Activated T-cell treated with anti-CD3 and anti-CD28 coated beads, Interleukin-2, amount 50 U/mL, for 4 hours (primary cell): ENCODE results near the gene DMD. TPM values are rescaled to one million over a fixed set of nuclear protein-coding genes. Genes with fewer than 3 reads are reported as not detected.

Experiments used
- ATAC-seq, 2 donors: fragments of 200-7000 bp; cut with Tn5 transposase; one replicate each; pipeline ENCODE4 v1.10.0; 2021
- DNase-seq: peaks from one replicate; pipeline ENCODE4 v3.0.0-alpha.2; 2020
- H3K27me3 Mint-ChIP-seq: one replicate; pipeline ENCODE4 v1.8.0; 2021; ENCODE audit warnings: low read depth, mixed read lengths
- H3K36me3 Mint-ChIP-seq: one replicate; pipeline ENCODE4 v1.8.0; 2022; ENCODE audit warnings: mixed read lengths; ENCODE audit not compliant: insufficient read depth
- H3K4me1 Mint-ChIP-seq: one replicate; pipeline ENCODE4 v1.8.0; 2021; ENCODE audit warnings: low read depth, mixed read lengths
- H3K4me3 Mint-ChIP-seq: one replicate; pipeline ENCODE4 v1.8.0; 2021; ENCODE audit warnings: mild to moderate bottlenecking, moderate library complexity, mixed read lengths
- H3K9me3 Mint-ChIP-seq: one replicate; pipeline ENCODE4 v1.8.0; 2021; ENCODE audit warnings: mixed read lengths
- total RNA-seq, 3 donors: library from RNA; stranded (reverse); gene quantifications; one replicate each; pipeline ENCODE4 v1.2.1, GENCODE V29; 2021

DMD gene
- total RNA-seq, 3 donors from 2014 or later: 0.29 to 1.4 (median 0.40) TPM

- no peak overlapping the region for H3K4me3 Mint-ChIP-seq
- no peaks in the 10 kb centered on the region for H3K9me3 Mint-ChIP-seq
- ATAC-seq (no peak), DNase-seq (no peak)
- H3K4me1 Mint-ChIP-seq: no peaks in the 10 kb centered on the region
- no peaks in the 10 kb centered on the region for H3K36me3 Mint-ChIP-seq
- no peaks in the 10 kb centered on the region for H3K27me3 Mint-ChIP-seq
Measured at GRCh38 chrX:31091819-31092218, 2119.5 kb downstream of the DMD start.

- peaks cover 3% of the 10 kb centered on the region for H3K9me3 Mint-ChIP-seq
- ATAC-seq: no peak
- no peak for DNase-seq
- H3K4me3 Mint-ChIP-seq: no peak overlapping the region
- H3K36me3 Mint-ChIP-seq: no peaks in the 10 kb centered on the region
- peaks cover 6% of the 10 kb centered on the region for H3K4me1 Mint-ChIP-seq
- no peaks in the 10 kb centered on the region for H3K27me3 Mint-ChIP-seq
Measured at GRCh38 chrX:31074522-31074921, 2136.8 kb downstream of the DMD start.

GRCh38 chrX:31071725-31072124 lies 2139.6 kb downstream of the DMD start, which contains the start of gene FTHL17:
Gene FTHL17 (minus strand): TSS chrX:31072041. CDS start chrX:31071953, 88 bp downstream.
- no peaks in the 10 kb centered on the region for H3K27me3 Mint-ChIP-seq
- no peaks in the 10 kb centered on the region for H3K36me3 Mint-ChIP-seq
- ATAC-seq (no peak), DNase-seq (no peak)
- H3K4me3 Mint-ChIP-seq: no peak within 1 kb of the TSS
- peaks cover 3% of the 10 kb centered on the region for H3K9me3 Mint-ChIP-seq
- peaks cover 6% of the 10 kb centered on the region for H3K4me1 Mint-ChIP-seq

GRCh38 chrX:31071262-31071661 lies 2140.1 kb downstream of the DMD start:
- ATAC-seq (no peak), DNase-seq (no peak)
- no peaks in the 10 kb centered on the region for H3K36me3 Mint-ChIP-seq
- H3K4me3 Mint-ChIP-seq: no peak overlapping the region
- H3K4me1 Mint-ChIP-seq: peaks cover 6% of the 10 kb centered on the region
- H3K27me3 Mint-ChIP-seq: no peaks in the 10 kb centered on the region
- H3K9me3 Mint-ChIP-seq: peaks cover 3% of the 10 kb centered on the region

- no peaks in the 10 kb centered on the region for H3K36me3 Mint-ChIP-seq
- peak; percentile 43 to 67 for ATAC-seq
- no peak overlapping the region for H3K4me3 Mint-ChIP-seq
Measured at GRCh38 chrX:31070057-31070468, 2141.3 kb downstream of the DMD start.

More at GRCh38 chrX:31070057-31070468, 2141.3 kb downstream of the DMD start:
- no peaks in the 10 kb centered on the region for H3K27me3 Mint-ChIP-seq
- DNase-seq: no peak
- H3K4me1 Mint-ChIP-seq: peaks cover 6% of the 10 kb centered on the region
- H3K9me3 Mint-ChIP-seq: peaks cover 3% of the 10 kb centered on the region
